ENCODE data around the gene KDELR1.

KDELR1 gene

GRCh38 chr19:48419158-48419920, 28.0 kb upstream of the KDELR1 start:
- DNase-seq (ENCODE audit: low spot score), result peak; percentile 82

GRCh38 chr19:48418317-48419064, 27.1 kb upstream of the KDELR1 start:
- in situ Hi-C loops (cut with MboI; ENCODE audit: low pct_unique_long_range_greater_than_20kb, low sequenced_read_pairs, unreplicated experiment), result no loop called here
- no peak for DNase-seq (ENCODE audit: low spot score)
- peak; percentile 14 for TF ChIP-seq CTCF (IDR thresholded peaks at IDR 0.05; ENCODE audit: extremely low read depth, insufficient read depth, missing control alignments)

More at GRCh38 chr19:48419158-48419920, 28.0 kb upstream of the KDELR1 start:
- in situ Hi-C loops (cut with MboI; ENCODE audit: low pct_unique_long_range_greater_than_20kb, low sequenced_read_pairs, unreplicated experiment), result no loop called here
- TF ChIP-seq CTCF (IDR thresholded peaks at IDR 0.05; ENCODE audit: extremely low read depth, insufficient read depth, missing control alignments), result no peak

- no peak for TF ChIP-seq CTCF (IDR thresholded peaks at IDR 0.05; ENCODE audit: extremely low read depth, insufficient read depth, missing control alignments)
- no peak for DNase-seq (ENCODE audit: low spot score)
- in situ Hi-C loops (cut with MboI; ENCODE audit: low pct_unique_long_range_greater_than_20kb, low sequenced_read_pairs, unreplicated experiment), result no loop called here
These were observed 26.1 kb upstream of the KDELR1 start for GRCh38 chr19:48417421-48417820.

- no peak for DNase-seq (ENCODE audit: low spot score)
- no peak for TF ChIP-seq CTCF (IDR thresholded peaks at IDR 0.05; ENCODE audit: extremely low read depth, insufficient read depth, missing control alignments)
- in situ Hi-C loops (cut with MboI; ENCODE audit: low pct_unique_long_range_greater_than_20kb, low sequenced_read_pairs, unreplicated experiment), result no loop called here
These were observed 24.5 kb upstream of the KDELR1 start for GRCh38 chr19:48415806-48416221.

- in situ Hi-C loops (cut with MboI; ENCODE audit: low pct_unique_long_range_greater_than_20kb, low sequenced_read_pairs, unreplicated experiment), result no loop called here
- TF ChIP-seq CTCF (IDR thresholded peaks at IDR 0.05; ENCODE audit: extremely low read depth, insufficient read depth, missing control alignments), result no peak
- DNase-seq (ENCODE audit: low spot score), result peak; percentile 80
These were observed 24.0 kb upstream of the KDELR1 start for GRCh38 chr19:48415395-48415794.

GRCh38 chr19:48413879-48414587, 22.7 kb upstream of the KDELR1 start:
- TF ChIP-seq CTCF (IDR thresholded peaks at IDR 0.05; ENCODE audit: extremely low read depth, insufficient read depth, missing control alignments), result no peak
- in situ Hi-C loops (cut with MboI; ENCODE audit: low pct_unique_long_range_greater_than_20kb, low sequenced_read_pairs, unreplicated experiment), result no loop called here
- DNase-seq (ENCODE audit: low spot score), result no peak
